ENCODE results near the gene MAP1LC3C. TPM values are rescaled to one million over a fixed set of nuclear protein-coding genes. Genes with fewer than 3 reads are reported as not detected.

Gene MAP1LC3C
- total and polyA plus RNA-seq, 9 of the 15 experiments (the other 6 are each of a cell fraction or from before 2014, with no cell fraction given) = not detected

GRCh38 chr1:241997401-241997998 is 1.4 kb downstream of the MAP1LC3C start (continued):
- TF ChIP-seq, protein P1, sequence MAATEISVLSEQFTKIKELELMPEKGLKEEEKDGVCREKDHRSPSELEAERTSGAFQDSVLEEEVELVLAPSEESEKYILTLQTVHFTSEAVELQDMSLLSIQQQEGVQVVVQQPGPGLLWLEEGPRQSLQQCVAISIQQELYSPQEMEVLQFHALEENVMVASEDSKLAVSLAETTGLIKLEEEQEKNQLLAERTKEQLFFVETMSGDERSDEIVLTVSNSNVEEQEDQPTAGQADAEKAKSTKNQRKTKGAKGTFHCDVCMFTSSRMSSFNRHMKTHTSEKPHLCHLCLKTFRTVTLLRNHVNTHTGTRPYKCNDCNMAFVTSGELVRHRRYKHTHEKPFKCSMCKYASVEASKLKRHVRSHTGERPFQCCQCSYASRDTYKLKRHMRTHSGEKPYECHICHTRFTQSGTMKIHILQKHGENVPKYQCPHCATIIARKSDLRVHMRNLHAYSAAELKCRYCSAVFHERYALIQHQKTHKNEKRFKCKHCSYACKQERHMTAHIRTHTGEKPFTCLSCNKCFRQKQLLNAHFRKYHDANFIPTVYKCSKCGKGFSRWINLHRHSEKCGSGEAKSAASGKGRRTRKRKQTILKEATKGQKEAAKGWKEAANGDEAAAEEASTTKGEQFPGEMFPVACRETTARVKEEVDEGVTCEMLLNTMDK (IDR thresholded peaks at IDR 0.05; ENCODE audit: borderline replicate concordance, insufficient read depth, low read depth, low read length, poor library complexity, severe bottlenecking) = no peak
- TF ChIP-seq ZZZ3 (IDR thresholded peaks at IDR 0.05) (no peak), NONO (IDR thresholded peaks at IDR 0.05; ENCODE audit: low read depth in 2 of 2, low read length in 1 of 2) (no peak), MTA2 (IDR thresholded peaks at IDR 0.05; ENCODE audit: low read depth) (no peak)

GRCh38 chr1:241994171-241994570 is 4.7 kb downstream of the MAP1LC3C start:
- no peaks in the 10 kb centered on the region for H3K9me1 ChIP-seq (ENCODE audit: control insufficient read depth, insufficient read depth, low read length)
- no peak overlapping the region for H3K9ac ChIP-seq (ENCODE audit: insufficient read depth in 1 of 2, low read depth in 2 of 2, low read length in 2 of 2)
- H3K4me2 ChIP-seq (ENCODE audit: insufficient read depth, low read length) = no peak overlapping the region
- H3K4me1 ChIP-seq (replicated peaks in 1 of 2; ENCODE audit: control insufficient read depth in 2 of 2, insufficient read depth in 2 of 2, low read length in 2 of 2) = peaks cover 0 to 4% of the 10 kb centered on the region in 2 experiments; a peak in 1 of 5 replicates
- BruUV-seq (replicated peaks) = no TSS peak
- no peaks in the 10 kb centered on the region; the same call in 1 of the 2 replicates for H3K9me3 ChIP-seq (replicated peaks; ENCODE audit: control insufficient read depth, insufficient read depth, low read depth, low read length)
- H3K27ac ChIP-seq (ENCODE audit: extremely low read depth, low read depth, low read length) = no peak overlapping the region
- DNase-seq (ENCODE audit: extremely low read depth in 1 of 4, low spot score in 3 of 4) (no peak), ATAC-seq (no peak), FAIRE-seq (no peak)
- peaks cover 21 to 44% of the 10 kb centered on the region in 2 experiments for H3K27me3 ChIP-seq (ENCODE audit: control insufficient read depth in 2 of 2, insufficient read depth in 2 of 2, low read length in 2 of 2)
- TF ChIP-seq ZNF77 (CRISPR knock-in tag; IDR thresholded peaks at IDR 0.05) (no peak), IRF2 (CRISPR knock-in tag; IDR thresholded peaks at IDR 0.05) (no peak), NR0B1 (IDR thresholded peaks at IDR 0.05; ENCODE audit: partially characterized antibody) (no peak), MTF1 (CRISPR knock-in tag; IDR thresholded peaks at IDR 0.05; ENCODE audit: borderline replicate concordance) (no peak), YBX1 (IDR thresholded peaks at IDR 0.05) (no peak), KLF1 (tag; IDR thresholded peaks at IDR 0.05) (no peak)
- ChIA-PET CTCF (ENCODE audit: low intra/inter-chr PET ratio) (no interaction called here), POLR2A (no interaction called here)
- in situ Hi-C loops (cut with MboI) (loop anchor here (25.0 kb wide), 1 partner anchor 382 kb away; no protein-coding TSS in a partner anchor), intact Hi-C loops (cut with micrococcal nuclease) (loop anchor here (5.0 kb wide), 1 partner anchor 37 kb away; the partner anchor contains the start of gene BECN2)
- 3% methylated on average over 9 of the region's 9 CpGs for WGBS (ENCODE audit: insufficient coverage, low coverage, missing lambda C conversion rate)
- no peaks in the 10 kb centered on the region for H4K20me1 ChIP-seq (replicated peaks; ENCODE audit: control insufficient read depth, insufficient read depth, low read length)
- no peaks in the 10 kb centered on the region for H3K36me3 ChIP-seq (ENCODE audit: control insufficient read depth, insufficient read depth, low read length)
- H3K4me3 ChIP-seq = no peak overlapping the region
- no peaks in the 10 kb centered on the region for H3K79me2 ChIP-seq (ENCODE audit: control insufficient read depth, insufficient read depth, low read length)
- no peak overlapping the region for H2AFZ ChIP-seq (ENCODE audit: low read depth, low read length)
